Measurements from ENCODE around the gene LAYN.

The LAYN gene

DNA sequence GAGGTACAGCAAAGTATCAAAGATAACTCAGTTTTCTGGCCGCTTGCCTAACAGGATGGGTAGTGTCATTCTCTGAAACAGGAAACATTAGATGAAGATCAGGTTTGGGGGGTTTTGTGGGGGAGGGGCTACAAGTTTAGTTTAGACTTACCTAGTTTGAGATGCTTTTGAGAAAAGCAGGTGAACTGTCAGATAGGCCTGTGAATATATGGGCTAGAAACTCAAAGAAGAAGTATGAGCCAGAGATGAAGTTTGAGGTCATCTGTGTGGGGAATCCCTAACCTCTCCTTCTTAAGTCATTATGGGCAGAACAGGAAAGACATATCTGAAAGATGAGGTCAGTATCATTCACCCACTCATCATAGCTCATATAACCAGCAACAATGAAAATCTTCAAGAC is 14.0 kb upstream of the LAYN start:
- Mint-ChIP-seq H3K36me3 (ENCODE audit: low read depth) (no peaks in the 10 kb centered on the region), H3K27me3 (ENCODE audit: low read depth, poor library complexity) (no peaks in the 10 kb centered on the region), H3K4me1 (no peaks in the 10 kb centered on the region), H3K4me3 (no peak overlapping the region), H3K9me3 (no peaks in the 10 kb centered on the region), H3K27ac (no peak overlapping the region)
- TF ChIP-seq, protein P1, sequence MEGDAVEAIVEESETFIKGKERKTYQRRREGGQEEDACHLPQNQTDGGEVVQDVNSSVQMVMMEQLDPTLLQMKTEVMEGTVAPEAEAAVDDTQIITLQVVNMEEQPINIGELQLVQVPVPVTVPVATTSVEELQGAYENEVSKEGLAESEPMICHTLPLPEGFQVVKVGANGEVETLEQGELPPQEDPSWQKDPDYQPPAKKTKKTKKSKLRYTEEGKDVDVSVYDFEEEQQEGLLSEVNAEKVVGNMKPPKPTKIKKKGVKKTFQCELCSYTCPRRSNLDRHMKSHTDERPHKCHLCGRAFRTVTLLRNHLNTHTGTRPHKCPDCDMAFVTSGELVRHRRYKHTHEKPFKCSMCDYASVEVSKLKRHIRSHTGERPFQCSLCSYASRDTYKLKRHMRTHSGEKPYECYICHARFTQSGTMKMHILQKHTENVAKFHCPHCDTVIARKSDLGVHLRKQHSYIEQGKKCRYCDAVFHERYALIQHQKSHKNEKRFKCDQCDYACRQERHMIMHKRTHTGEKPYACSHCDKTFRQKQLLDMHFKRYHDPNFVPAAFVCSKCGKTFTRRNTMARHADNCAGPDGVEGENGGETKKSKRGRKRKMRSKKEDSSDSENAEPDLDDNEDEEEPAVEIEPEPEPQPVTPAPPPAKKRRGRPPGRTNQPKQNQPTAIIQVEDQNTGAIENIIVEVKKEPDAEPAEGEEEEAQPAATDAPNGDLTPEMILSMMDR (IDR thresholded peaks at IDR 0.05), result no peak
- no peak for DNase-seq

DNA sequence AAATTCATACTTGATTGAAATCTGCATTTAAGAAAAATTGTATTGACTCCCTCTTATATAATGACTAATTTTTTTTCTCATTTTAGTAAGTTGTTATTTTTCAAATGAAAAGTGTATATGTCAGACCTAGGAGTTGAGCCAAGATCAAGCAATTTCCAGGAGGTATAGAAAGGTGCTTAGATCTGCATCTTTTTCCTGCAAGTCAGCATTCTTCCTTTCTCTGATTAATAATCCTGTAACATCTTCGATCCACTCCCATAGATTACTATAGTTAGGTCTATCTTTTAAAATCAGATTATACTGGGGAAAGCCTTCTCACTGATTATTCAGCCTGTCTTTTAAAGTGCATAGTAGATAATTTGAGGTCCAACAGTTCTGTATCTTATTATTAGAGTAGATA is 13.2 kb upstream of the LAYN start:
- no peaks in the 10 kb centered on the region for H3K36me3 Mint-ChIP-seq (ENCODE audit: low read depth)
- DNase-seq, result no peak
- H3K27me3 Mint-ChIP-seq (ENCODE audit: low read depth, poor library complexity), result no peaks in the 10 kb centered on the region
- no peaks in the 10 kb centered on the region for H3K9me3 Mint-ChIP-seq
- no peak overlapping the region for H3K27ac Mint-ChIP-seq
- no peak overlapping the region for H3K4me3 Mint-ChIP-seq
- TF ChIP-seq, protein P1 (IDR thresholded peaks at IDR 0.05), result no peak
- no peaks in the 10 kb centered on the region for H3K4me1 Mint-ChIP-seq

DNA sequence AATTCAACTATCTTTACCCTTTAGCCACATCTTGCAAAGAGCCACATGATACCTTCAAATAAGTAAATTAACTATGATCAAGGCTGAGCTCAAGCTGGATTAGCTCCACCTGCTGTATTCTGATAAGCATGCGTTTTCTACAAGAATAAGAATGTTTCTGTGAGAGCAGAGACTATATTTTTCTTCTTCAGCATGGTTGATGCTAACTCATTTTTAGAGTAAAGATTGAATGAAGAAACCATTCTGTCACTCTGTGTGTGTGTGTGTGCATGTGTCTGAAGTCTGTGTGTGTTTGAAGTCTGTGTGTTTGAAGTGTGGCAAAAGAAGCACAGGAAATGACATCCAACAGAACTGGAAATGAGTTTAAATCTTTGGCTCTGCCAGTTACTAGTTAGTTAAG is 12.0 kb upstream of the LAYN start:
- H3K36me3 Mint-ChIP-seq (ENCODE audit: low read depth), result no peaks in the 10 kb centered on the region
- no peaks in the 10 kb centered on the region for H3K4me1 Mint-ChIP-seq
- H3K9me3 Mint-ChIP-seq, result no peaks in the 10 kb centered on the region
- H3K27ac Mint-ChIP-seq, result no peak overlapping the region
- TF ChIP-seq, protein P1 (IDR thresholded peaks at IDR 0.05), result no peak
- H3K4me3 Mint-ChIP-seq, result no peak overlapping the region
- H3K27me3 Mint-ChIP-seq (ENCODE audit: low read depth, poor library complexity), result no peaks in the 10 kb centered on the region
- DNase-seq, result no peak

DNA sequence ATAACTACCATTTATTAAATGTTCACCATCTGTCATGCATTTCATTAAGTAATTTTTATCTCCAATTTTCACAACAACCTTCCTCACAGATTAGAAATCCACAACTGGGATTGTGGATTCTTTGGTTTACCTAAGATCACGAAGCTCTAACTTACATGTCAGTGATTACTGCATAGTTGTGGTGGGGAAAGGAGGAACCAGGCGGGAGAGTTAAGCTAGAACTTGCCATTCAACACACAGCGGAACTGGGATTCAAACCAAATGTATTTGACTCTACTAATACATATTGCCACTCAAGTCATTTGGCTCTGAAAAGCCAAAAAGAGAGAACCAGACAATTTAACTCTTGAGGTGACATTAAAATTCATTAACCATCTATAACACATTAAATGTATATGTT is 10.4 kb upstream of the LAYN start:
- H3K27ac Mint-ChIP-seq, result no peak overlapping the region
- H3K36me3 Mint-ChIP-seq (ENCODE audit: low read depth), result no peaks in the 10 kb centered on the region
- no peaks in the 10 kb centered on the region for H3K9me3 Mint-ChIP-seq
- no peak for DNase-seq
- TF ChIP-seq, protein P1 (IDR thresholded peaks at IDR 0.05), result no peak
- H3K27me3 Mint-ChIP-seq (ENCODE audit: low read depth, poor library complexity), result no peaks in the 10 kb centered on the region
- H3K4me3 Mint-ChIP-seq, result no peak overlapping the region
- no peaks in the 10 kb centered on the region for H3K4me1 Mint-ChIP-seq

DNA sequence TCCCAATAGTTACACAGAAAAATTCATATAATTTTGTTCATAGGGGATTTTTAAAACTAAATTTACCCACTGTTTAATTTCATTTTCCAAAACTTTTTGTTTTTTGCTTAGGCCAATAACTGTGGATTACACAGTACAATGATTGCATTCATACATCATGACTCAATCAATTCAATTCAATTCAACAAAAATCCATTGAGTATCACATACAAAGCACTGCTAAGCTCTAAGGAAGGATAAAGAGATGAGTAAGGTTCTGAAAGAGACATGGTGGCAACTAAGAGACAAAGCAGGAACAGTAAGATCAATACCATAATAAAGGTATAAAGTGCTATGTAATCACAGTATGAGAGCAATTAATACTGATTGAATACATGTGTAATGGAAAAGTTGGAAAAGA is 9.4 kb upstream of the LAYN start:
- no peak overlapping the region for H3K27ac Mint-ChIP-seq
- no peak overlapping the region for H3K4me3 Mint-ChIP-seq
- H3K4me1 Mint-ChIP-seq, result no peaks in the 10 kb centered on the region
- no peaks in the 10 kb centered on the region for H3K36me3 Mint-ChIP-seq (ENCODE audit: low read depth)
- no peaks in the 10 kb centered on the region for H3K9me3 Mint-ChIP-seq
- TF ChIP-seq, protein P1 (IDR thresholded peaks at IDR 0.05), result no peak
- peaks cover 4% of the 10 kb centered on the region for H3K27me3 Mint-ChIP-seq (ENCODE audit: low read depth, poor library complexity)
- no peak for DNase-seq

DNA sequence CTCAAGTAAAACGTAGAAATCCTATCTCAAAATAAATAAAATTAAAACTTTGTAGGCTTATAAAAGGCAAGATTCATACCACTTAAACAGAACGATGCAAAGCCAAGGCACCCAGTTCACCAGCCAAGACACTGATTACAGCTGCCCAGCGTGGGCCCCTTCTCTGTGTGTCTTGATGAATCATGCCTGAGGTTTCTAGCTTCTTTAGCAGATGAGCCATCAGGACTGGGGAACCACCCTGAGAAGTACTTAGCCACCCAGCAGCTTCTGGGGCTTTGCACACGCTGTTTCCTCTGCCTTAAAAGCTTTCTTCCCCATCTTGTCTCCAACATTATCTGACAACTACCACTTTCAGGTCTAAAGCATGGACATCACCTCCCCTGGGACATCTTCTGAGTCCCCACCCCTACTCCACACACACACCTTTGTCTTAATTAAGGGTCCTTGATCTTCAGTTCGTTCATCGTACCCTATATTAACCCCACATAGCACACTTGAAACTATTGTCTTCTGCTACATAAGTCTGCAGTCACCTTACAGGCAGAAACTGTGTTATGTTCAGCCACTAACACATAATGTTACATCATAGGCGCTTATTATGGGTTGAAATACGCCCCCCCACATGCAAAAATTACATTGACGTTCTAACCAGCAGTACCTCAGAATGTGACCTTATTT is 8.7 kb upstream of the LAYN start:
- no peak for DNase-seq
- Mint-ChIP-seq H3K36me3 (ENCODE audit: low read depth) (no peaks in the 10 kb centered on the region), H3K27me3 (ENCODE audit: low read depth, poor library complexity) (peaks cover 10% of the 10 kb centered on the region), H3K9me3 (no peaks in the 10 kb centered on the region), H3K4me3 (no peak overlapping the region), H3K27ac (no peak overlapping the region), H3K4me1 (no peaks in the 10 kb centered on the region)
- TF ChIP-seq, protein P1 (IDR thresholded peaks at IDR 0.05), result no peak

Data from nephron progenitor cell (in vitro differentiated cells).